ENCODE measurements around the gene POLR2H. TPM values are rescaled to one million over a fixed set of nuclear protein-coding genes. Genes with fewer than 3 reads are reported as not detected.

POLR2H gene
- total and polyA plus RNA-seq, 4 donors = 46.4 to 139 (median 82.4) TPM

DNA sequence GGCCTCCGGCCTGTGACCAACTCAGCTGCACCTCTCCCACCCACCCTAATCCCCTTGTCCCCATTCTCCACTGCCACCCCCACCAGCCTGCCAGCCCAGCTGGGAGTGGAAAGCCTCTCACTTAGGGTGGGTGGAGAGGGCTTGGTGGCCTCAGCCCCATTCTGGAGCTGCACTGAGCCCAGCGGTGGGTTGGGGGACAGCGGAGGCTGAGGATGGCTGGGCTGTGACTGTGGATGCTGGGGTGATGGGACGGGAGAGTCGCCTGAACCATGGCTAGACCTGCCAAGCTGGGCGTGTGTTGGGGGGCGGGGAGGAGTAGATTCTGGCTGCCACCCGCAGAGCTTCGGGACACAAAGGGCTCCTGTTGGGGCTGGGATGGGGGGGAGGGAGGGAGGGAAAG is 1.9 kb upstream of the POLR2H start:
- H3K36me3 ChIP-seq (ENCODE audit: control insufficient read depth in 4 of 4, insufficient read depth in 4 of 4, low read length in 4 of 4) = peaks cover 0 to 13% (median 4%) of the 10 kb centered on the region in 4 donors
- no peak for TF ChIP-seq CTCF (IDR thresholded peaks at IDR 0.05; ENCODE audit: control extremely low read depth, extremely low read depth)
- H3K27ac ChIP-seq (ENCODE audit: low read depth in 1 of 2, low read length in 1 of 2) = no peak overlapping the region
- H3K4me3 ChIP-seq = no peak overlapping the region
- no peak overlapping the region for H3K9ac ChIP-seq (ENCODE audit: insufficient read depth in 1 of 2, low read length in 2 of 2)
- 89 to 95% methylated on average over 9 of the region's 9 CpGs for WGBS, 2 donors
- DNase-seq (no peak), ATAC-seq (ENCODE audit: insufficient read depth, low FRiP score) (no peak)
- no peaks in the 10 kb centered on the region for H3K9me3 ChIP-seq (ENCODE audit: control insufficient read depth in 4 of 4, insufficient read depth in 3 of 4, low read length in 3 of 4)
- H3K4me1 ChIP-seq (ENCODE audit: control insufficient read depth in 5 of 5, insufficient read depth in 5 of 5, low read length in 5 of 5) = peaks cover 0 to 32% (median 11%) of the 10 kb centered on the region in 5 donors
- H3K27me3 ChIP-seq (ENCODE audit: control insufficient read depth in 3 of 3, insufficient read depth in 3 of 3, low read length in 2 of 3) = no peaks in the 10 kb centered on the region

GRCh38 chr3:184360070-184360928 is 1.2 kb upstream of the POLR2H start:
- no peak for DNase-seq
- no peak for TF ChIP-seq CTCF (IDR thresholded peaks at IDR 0.05; ENCODE audit: control extremely low read depth, extremely low read depth)
- 75 to 79% methylated on average over 12 of the region's 12 CpGs for whole genome bisulfite sequencing, 2 donors

DNA sequence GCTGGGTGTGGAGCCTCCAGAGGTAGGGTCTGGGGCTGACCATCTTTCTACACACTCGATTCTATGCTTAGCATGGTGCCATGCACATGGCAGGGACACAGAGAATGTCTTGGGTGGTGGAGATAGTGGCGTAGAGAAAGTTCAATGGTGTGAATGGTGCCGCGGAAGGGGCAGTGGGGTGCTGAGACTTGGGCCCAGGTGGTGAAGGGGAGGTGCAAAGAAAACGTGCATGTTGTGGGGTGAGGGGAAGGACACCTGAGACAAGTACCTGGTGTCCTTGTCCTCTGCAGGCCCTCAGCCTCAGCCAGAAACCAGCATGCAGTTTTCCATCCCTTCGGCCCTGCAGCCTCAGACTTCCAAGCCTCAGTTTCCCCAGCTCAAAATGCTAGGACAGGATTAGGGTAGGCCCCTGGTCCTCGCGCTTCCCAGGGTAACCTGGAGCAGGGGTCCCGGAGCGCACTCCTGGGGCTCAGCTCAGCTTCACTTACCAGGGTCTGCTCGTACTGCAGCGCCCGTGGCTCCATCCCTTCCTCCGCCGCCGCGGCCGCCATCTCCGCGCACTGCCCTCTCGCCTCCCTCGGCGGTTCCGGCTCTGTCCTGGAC is 480 bp upstream of the POLR2H start:
- peak overlapping the region; percentile 78 for H3K4me3 ChIP-seq
- peak overlapping the region; percentile 80 to 96 for H3K27ac ChIP-seq (ENCODE audit: low read depth in 1 of 2, low read length in 1 of 2)
- ATAC-seq (ENCODE audit: insufficient read depth, low FRiP score) (no peak), DNase-seq (no peak)
- TF ChIP-seq CTCF (IDR thresholded peaks at IDR 0.05; ENCODE audit: control extremely low read depth, extremely low read depth) = no peak
- H3K9me3 ChIP-seq (ENCODE audit: control insufficient read depth in 4 of 4, insufficient read depth in 3 of 4, low read length in 3 of 4) = no peaks in the 10 kb centered on the region
- peaks cover 0 to 15% (median 8%) of the 10 kb centered on the region in 4 donors for H3K36me3 ChIP-seq (ENCODE audit: control insufficient read depth in 4 of 4, insufficient read depth in 4 of 4, low read length in 4 of 4)
- no peaks in the 10 kb centered on the region for H3K27me3 ChIP-seq (ENCODE audit: control insufficient read depth in 3 of 3, insufficient read depth in 3 of 3, low read length in 2 of 3)
- 9 to 14% methylated on average over 24 of the region's 24 CpGs for WGBS, 2 donors
- peak overlapping the region; percentile 25 to 50 for H3K9ac ChIP-seq (ENCODE audit: insufficient read depth in 1 of 2, low read length in 2 of 2)
- peaks cover 0 to 36% (median 15%) of the 10 kb centered on the region in 5 donors for H3K4me1 ChIP-seq (ENCODE audit: control insufficient read depth in 5 of 5, insufficient read depth in 5 of 5, low read length in 5 of 5)

More at GRCh38 chr3:184360070-184360928, 1.2 kb upstream of the POLR2H start:
- Histone ChIP-seq H3K4me1 (ENCODE audit: control insufficient read depth in 5 of 5, insufficient read depth in 5 of 5, low read length in 5 of 5) (peaks cover 0 to 36% (median 15%) of the 10 kb centered on the region in 5 donors), H3K27me3 (ENCODE audit: control insufficient read depth in 3 of 3, insufficient read depth in 3 of 3, low read length in 2 of 3) (no peaks in the 10 kb centered on the region), H3K9me3 (ENCODE audit: control insufficient read depth in 4 of 4, insufficient read depth in 3 of 4, low read length in 3 of 4) (no peaks in the 10 kb centered on the region), H3K27ac (ENCODE audit: low read depth in 1 of 2, low read length in 1 of 2) (no peak overlapping the region), H3K4me3 (no peak overlapping the region), H3K36me3 (ENCODE audit: control insufficient read depth in 4 of 4, insufficient read depth in 4 of 4, low read length in 4 of 4) (peaks cover 0 to 12% (median 9%) of the 10 kb centered on the region in 4 donors), H3K9ac (ENCODE audit: insufficient read depth in 1 of 2, low read length in 2 of 2) (peak overlapping the region; percentile 25 to 50)
- no peak for ATAC-seq (ENCODE audit: insufficient read depth, low FRiP score)
